ENCODE measurements around the gene TEX53. TPM values are rescaled to one million over a fixed set of nuclear protein-coding genes. Genes with fewer than 3 reads are reported as not detected.

Gene TEX53
- total and polyA plus RNA-seq, 2 of the 8 experiments (the other 6 are each of a cell fraction or from before 2014, with no cell fraction given): not detected

GRCh38 chr9:114693248-114693855, 35.7 kb upstream of the TEX53 start:
- H2BK5ac ChIP-seq (ENCODE audit: low read depth, low read length): no peak overlapping the region
- no peak overlapping the region for H3K4ac ChIP-seq (replicated peaks; ENCODE audit: insufficient read length, low read depth, low read length)
- no peak overlapping the region for H3K18ac ChIP-seq (ENCODE audit: extremely low read depth, low read length)
- no peak overlapping the region for H2AFZ ChIP-seq (ENCODE audit: low read length)
- peaks cover 0 to 3% of the 10 kb centered on the region in 2 experiments for H4K20me1 ChIP-seq (replicated peaks in 1 of 2; ENCODE audit: control insufficient read depth in 1 of 2, insufficient read depth in 2 of 2, low read length in 2 of 2)
- H3K27ac ChIP-seq (ENCODE audit: low read depth, low read length): no peak overlapping the region
- no peak overlapping the region for H3K56ac ChIP-seq (replicated peaks; ENCODE audit: insufficient read length, low read depth, low read length)
- FAIRE-seq (no peak), DNase-seq (ENCODE audit: low read depth in 1 of 2, low spot score in 2 of 2) (no peak)
- H4K91ac ChIP-seq (replicated peaks; ENCODE audit: insufficient read length, low read length): no peak overlapping the region
- no peaks in the 10 kb centered on the region for H3K9me3 ChIP-seq (ENCODE audit: insufficient read depth in 2 of 2, low read depth in 1 of 2, low read length in 1 of 2)
- H3K23me2 ChIP-seq (ENCODE audit: low read depth, low read length): no peaks in the 10 kb centered on the region
- no peak overlapping the region for H3K9ac ChIP-seq (replicated peaks in 1 of 4; ENCODE audit: extremely low read depth in 1 of 4, low read depth in 3 of 4, low read length in 3 of 4)
- CTCF ChIA-PET (ENCODE audit: partially characterized antibody): interaction anchor here (0.8 to 8.6 kb wide), 7 partner anchors 12 to 321 kb away, joined by 3 to 71 read pairs (median 4); partner anchors contain the start of gene TEX48
- no peak overlapping the region for H3K4me2 ChIP-seq (ENCODE audit: insufficient read depth in 1 of 2, low read depth in 2 of 2, low read length in 2 of 2)
- no peak overlapping the region for H2AK5ac ChIP-seq (ENCODE audit: low read depth, low read length)
- no peak overlapping the region for H2BK20ac ChIP-seq (ENCODE audit: low read length)
- no peak overlapping the region for H2BK15ac ChIP-seq (ENCODE audit: low read length)
- no peak overlapping the region for H4K5ac ChIP-seq (ENCODE audit: insufficient read length, low read depth, low read length)
- H4K8ac ChIP-seq (ENCODE audit: extremely low read depth, insufficient read depth, low read length): no peak overlapping the region
- H3K36me3 ChIP-seq (ENCODE audit: control insufficient read depth in 2 of 4, insufficient read depth in 4 of 4, low read length in 3 of 4): no peaks in the 10 kb centered on the region
- no peaks in the 10 kb centered on the region for H3K79me2 ChIP-seq (ENCODE audit: control insufficient read depth in 1 of 2, insufficient read depth in 2 of 2, low read length in 2 of 2)
- POLR2A ChIA-PET (ENCODE audit: partially characterized antibody): no interaction called here
- H3K4me3 ChIP-seq (ENCODE audit: extremely low read depth in 1 of 4, insufficient read depth in 2 of 4, low read depth in 3 of 4, low read length in 4 of 4): no peak overlapping the region
- no peaks in the 10 kb centered on the region for H3K79me1 ChIP-seq (ENCODE audit: low read depth, low read length)
- no peak overlapping the region for H3K23ac ChIP-seq (ENCODE audit: insufficient read length)
- H3K14ac ChIP-seq (ENCODE audit: insufficient read length): no peak overlapping the region
- 51% methylated on average over 2 of the region's 2 CpGs; no CpG with 5 or more reads in 1 of the 2 experiments for WGBS, 2 experiments (ENCODE audit: extremely low coverage in 1 of 2, insufficient coverage in 1 of 2, insufficient read length in 1 of 2, insufficient replicate concordance in 2 of 2, low coverage in 1 of 2, low lambda C conversion rate in 2 of 2, missing lambda C conversion rate in 1 of 2)
- H2BK12ac ChIP-seq (ENCODE audit: low read depth, low read length): no peak overlapping the region
- 0 out of 7 replicates have a peak, but pooled peaks cover 0 to 1% (median 0%) of the 10 kb centered on the region in 4 experiments for H3K27me3 ChIP-seq (replicated peaks in 1 of 4; ENCODE audit: control insufficient read depth in 3 of 4, extremely low read depth in 1 of 4, insufficient read depth in 3 of 4, low read length in 3 of 4)
- no peak overlapping the region for H2BK120ac ChIP-seq (replicated peaks; ENCODE audit: low read depth, low read length)
- TF ChIP-seq GABPA (IDR thresholded peaks at IDR 0.05; ENCODE audit: borderline replicate concordance, insufficient read depth, low read length) (no peak), SIN3A (conservative IDR thresholded peaks at IDR 0.05 in 1 of 2, IDR thresholded peaks at IDR 0.05 in 1 of 2; ENCODE audit: low read depth in 1 of 2, low read length in 2 of 2) (no peak), JUND (IDR thresholded peaks at IDR 0.05; ENCODE audit: low read length) (no peak), EZH2 (IDR thresholded peaks at IDR 0.05; ENCODE audit: low read depth, low read length, severe bottlenecking) (no peak), RNF2 (IDR thresholded peaks at IDR 0.05; ENCODE audit: borderline replicate concordance, low read depth, low read length, missing control alignments, poor library complexity, severe bottlenecking) (no peak), CBX5 (IDR thresholded peaks at IDR 0.05; ENCODE audit: low read depth, low read length) (no peak), RXRA (IDR thresholded peaks at IDR 0.05; ENCODE audit: insufficient read depth, low read depth, low read length) (no peak), E2F6 (IDR thresholded peaks at IDR 0.05) (no peak), ATF2 (IDR thresholded peaks at IDR 0.05; ENCODE audit: low read length) (no peak), CHD2 (IDR thresholded peaks at IDR 0.05; ENCODE audit: low read length) (no peak)
- no peaks in the 10 kb centered on the region for H3K4me1 ChIP-seq (replicated peaks in 1 of 4; ENCODE audit: control insufficient read depth in 3 of 4, insufficient read depth in 4 of 4, low read length in 3 of 4)

Data from H1 (cell line).